Erythroblast (primary cell): Measurements from ENCODE around the gene SNX2.

ENCODE experiments used
- GATA1 ChIP-seq: IDR thresholded peaks from 2 replicates; pipeline ENCODE4 v1.6.1; 2011; ENCODE audit warnings: low read depth, mild to moderate bottlenecking, control low read depth, low read length, moderate library complexity
- POLR2A ChIP-seq: IDR thresholded peaks from 2 replicates; pipeline ENCODE4 v1.6.1; 2011; ENCODE audit warnings: mild to moderate bottlenecking, low read length

DNA sequence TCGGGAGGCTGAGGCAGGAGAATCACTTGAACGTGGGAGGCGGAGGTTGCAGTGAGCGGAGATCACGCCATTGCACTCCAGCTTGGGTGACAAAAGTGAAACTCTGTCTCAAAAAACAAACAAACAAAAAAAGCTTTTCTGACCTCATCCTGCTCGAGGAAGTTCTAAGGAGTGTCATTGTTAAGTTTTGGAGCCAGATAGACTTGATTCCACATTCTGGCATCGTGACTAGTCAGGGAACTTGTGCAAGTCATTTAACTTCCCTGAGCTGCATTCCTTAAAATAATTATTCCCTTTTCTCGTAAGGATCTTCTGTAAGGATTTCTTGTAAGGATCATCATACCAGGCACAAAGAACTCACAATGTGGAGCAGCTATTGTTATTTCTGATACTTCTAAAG, 96.8 kb downstream of the SNX2 start:
- TF ChIP-seq POLR2A: no peak
- TF ChIP-seq GATA1: no peak
